SJSA1 (cell line): ENCODE results near the gene TBL2. TPM values are rescaled to one million over a fixed set of nuclear protein-coding genes. Genes with fewer than 3 reads are reported as not detected.
A peak's percentile ranks its signal among the peaks of the same experiment; 100 is the strongest.

ENCODE experiments used
- DNase-seq, 2 experiments: peaks; one replicate each; pipeline ENCODE4 v3.0.0-alpha.2; 2015 to 2020; ENCODE audit warnings: low spot score in 2 of 2, low read depth in 1 of 2
- H3K27ac ChIP-seq: fragments of 250-450 bp; sonication (Bioruptor Pico); 2 replicates; pipeline ENCODE4 v1.5.1; 2020; ENCODE audit warnings: mild to moderate bottlenecking, moderate library complexity
- H3K27me3 ChIP-seq: fragments of 250-450 bp; sonication (Bioruptor Pico); replicated peaks from 2 replicates; pipeline ENCODE4 v1.5.1; 2020; ENCODE audit warnings: mild to moderate bottlenecking, moderate library complexity
- H3K36me3 ChIP-seq: fragments of 250-450 bp; sonication (Bioruptor Pico); 2 replicates; pipeline ENCODE4 v1.5.1; 2020; ENCODE audit warnings: mild to moderate bottlenecking
- H3K4me1 ChIP-seq: fragments of 250-450 bp; sonication (Bioruptor Pico); replicated peaks from 2 replicates; pipeline ENCODE4 v1.6.1; 2021; ENCODE audit warnings: mild to moderate bottlenecking
- H3K4me3 ChIP-seq: fragments of 250-450 bp; sonication (Bioruptor Pico); 2 replicates; pipeline ENCODE4 v1.5.1; 2020; ENCODE audit warnings: mild to moderate bottlenecking
- H3K9me3 ChIP-seq: fragments of 250-450 bp; sonication (Bioruptor Pico); replicated peaks from 2 replicates; pipeline ENCODE4 v1.5.1; 2020; ENCODE audit warnings: mild to moderate bottlenecking
- total RNA-seq: library from RNA; depleted of rRNA; stranded (reverse); fragments of >200 nt; shearing (Covaris generic); gene quantifications from 2 replicates; pipeline ENCODE4 v1.2.3, GENCODE V29; 2014; rRNA removed

TBL2 gene
- total RNA-seq, 1 experiment from 2014 or later = 67.2 TPM

DNA sequence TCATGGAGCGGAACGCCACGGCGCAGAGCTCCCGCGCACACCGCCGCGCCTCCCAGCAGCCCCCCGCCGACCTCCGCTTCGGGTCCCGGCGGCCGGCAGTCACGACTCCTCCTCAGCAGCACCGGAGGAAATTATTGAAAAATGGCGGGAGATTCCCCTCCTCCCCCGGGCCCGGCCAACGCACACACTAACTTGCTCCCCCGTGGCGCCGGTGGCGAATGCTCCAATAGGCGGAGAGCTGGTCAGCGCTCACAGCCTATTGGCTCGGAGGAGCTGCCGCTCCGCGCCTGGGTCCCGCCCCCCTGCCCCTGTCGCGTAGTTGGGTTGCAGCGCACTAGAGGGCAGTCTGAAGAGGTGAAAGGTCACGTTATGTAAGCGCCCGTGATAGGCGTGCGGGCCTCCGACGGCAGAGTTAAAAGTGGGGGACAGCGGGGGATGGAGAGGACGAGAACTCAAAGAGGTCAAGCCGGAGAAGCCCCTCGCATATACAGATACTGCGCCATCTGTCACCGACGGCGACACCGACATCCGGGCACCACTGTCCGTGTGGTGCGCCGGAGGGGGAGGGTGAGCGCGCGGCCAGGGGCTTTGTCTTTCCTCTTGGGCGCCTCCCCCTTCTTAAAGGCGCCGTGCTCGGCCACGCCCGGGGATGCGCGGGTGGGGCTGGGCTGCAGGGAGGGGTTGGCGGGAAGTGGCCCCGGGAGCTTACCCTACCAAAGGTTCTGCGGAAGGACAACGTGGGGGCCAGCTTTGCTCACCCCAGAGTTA lies 56.1 kb downstream of the TBL2 start, which contains the start of gene BAZ1B:
BAZ1B (minus strand) TSS at position 189 of the 768 bp plus-strand sequence. CDS start 360 bp downstream, outside the sequence.
- H3K27me3 ChIP-seq = no peaks in the 10 kb centered on the region
- peaks cover 44% of the 10 kb centered on the region for H3K36me3 ChIP-seq
- no peaks in the 10 kb centered on the region; the same call in 1 of the 2 replicates for H3K9me3 ChIP-seq
- DNase-seq = peak; percentile 98 to 100
- H3K27ac ChIP-seq = peak within 1 kb of the TSS; percentile 95
- peak within 1 kb of the TSS; percentile 76 for H3K4me3 ChIP-seq
- H3K4me1 ChIP-seq = peaks cover 28% of the 10 kb centered on the region

DNA sequence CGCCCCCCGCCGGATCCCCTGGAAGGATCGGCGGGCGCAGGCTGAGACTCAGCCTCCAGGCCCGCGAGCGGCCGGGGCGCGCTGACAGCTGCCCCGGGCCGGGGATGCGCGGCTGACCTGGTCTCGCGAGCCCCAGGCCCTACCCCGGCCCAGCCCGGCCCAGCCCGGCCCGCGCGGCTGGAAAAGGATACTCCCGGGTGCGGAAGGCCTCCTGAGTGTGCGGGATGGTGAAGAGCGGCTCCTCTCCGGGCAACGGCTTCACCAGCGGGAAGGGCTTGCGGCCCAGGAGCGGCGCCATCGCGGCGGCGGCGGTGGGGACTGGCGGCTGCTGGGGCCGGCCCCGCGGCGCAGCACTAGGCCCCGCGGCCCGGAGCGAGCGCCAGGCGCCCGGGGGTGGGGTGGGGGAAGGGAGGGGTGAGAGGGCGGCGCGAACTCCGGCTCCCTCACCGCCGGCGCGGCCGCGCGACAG lies 56.7 kb downstream of the TBL2 start:
- peak overlapping the region; percentile 95 for H3K27ac ChIP-seq
- peaks cover 50% of the 10 kb centered on the region for H3K36me3 ChIP-seq
- no peaks in the 10 kb centered on the region; the same call in 1 of the 2 replicates for H3K9me3 ChIP-seq
- no peaks in the 10 kb centered on the region for H3K27me3 ChIP-seq
- peaks cover 28% of the 10 kb centered on the region for H3K4me1 ChIP-seq
- H3K4me3 ChIP-seq = peak overlapping the region; percentile 76
- peak in 1 of 2 experiments; percentile 71 for DNase-seq

DNA sequence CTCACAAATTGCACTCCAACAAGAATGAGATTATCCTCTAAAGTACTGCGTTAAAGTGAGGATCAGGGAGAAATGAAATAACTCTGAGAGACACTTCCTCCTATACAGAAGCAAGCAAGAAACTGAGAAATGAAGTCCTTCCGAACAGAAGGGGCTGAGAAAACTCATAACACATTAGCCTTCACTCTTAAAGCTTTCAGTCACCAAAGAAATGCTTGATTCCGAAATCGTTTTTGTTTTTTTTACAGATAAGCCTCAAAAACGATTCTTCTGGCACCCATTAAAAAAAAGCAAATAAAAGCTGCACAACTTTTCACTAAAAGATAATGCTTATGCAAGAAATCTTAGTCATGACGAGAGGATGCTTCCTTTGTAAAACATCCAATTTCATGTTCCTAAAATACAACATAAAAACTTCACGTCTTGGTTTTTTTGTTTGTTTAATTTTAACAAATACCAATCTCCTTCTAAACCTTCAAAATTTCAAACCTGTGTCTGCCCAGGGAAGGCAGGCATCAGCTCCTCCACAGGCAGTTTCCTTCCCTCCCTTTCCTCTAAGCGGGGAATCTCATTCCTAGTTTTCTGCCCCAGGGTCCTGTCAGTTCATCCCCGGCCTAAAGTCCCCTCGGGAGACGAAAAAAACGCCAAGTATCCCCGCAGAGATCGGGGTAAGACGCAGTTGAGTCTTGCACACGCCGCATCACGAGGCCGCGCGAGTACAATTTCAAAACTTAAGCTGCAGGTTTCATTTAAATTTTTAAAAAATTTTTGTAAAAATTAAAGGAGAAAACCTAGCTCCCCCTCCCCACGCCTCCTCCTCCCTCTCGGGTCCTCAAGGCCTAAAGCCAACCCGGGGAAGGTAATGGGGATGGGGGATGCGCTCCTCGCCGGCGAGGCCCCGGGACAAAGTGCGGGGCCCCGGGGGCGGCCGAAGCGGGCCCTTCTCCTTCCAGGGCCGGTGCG lies 57.4 kb downstream of the TBL2 start:
- Histone ChIP-seq H3K27me3 (no peaks in the 10 kb centered on the region), H3K36me3 (peaks cover 57% of the 10 kb centered on the region), H3K4me1 (peaks cover 28% of the 10 kb centered on the region), H3K4me3 (peak overlapping the region; percentile 76), H3K9me3 (no peaks in the 10 kb centered on the region; the same call in 1 of the 2 replicates), H3K27ac (peak overlapping the region; percentile 95)
- DNase-seq = no peak

DNA sequence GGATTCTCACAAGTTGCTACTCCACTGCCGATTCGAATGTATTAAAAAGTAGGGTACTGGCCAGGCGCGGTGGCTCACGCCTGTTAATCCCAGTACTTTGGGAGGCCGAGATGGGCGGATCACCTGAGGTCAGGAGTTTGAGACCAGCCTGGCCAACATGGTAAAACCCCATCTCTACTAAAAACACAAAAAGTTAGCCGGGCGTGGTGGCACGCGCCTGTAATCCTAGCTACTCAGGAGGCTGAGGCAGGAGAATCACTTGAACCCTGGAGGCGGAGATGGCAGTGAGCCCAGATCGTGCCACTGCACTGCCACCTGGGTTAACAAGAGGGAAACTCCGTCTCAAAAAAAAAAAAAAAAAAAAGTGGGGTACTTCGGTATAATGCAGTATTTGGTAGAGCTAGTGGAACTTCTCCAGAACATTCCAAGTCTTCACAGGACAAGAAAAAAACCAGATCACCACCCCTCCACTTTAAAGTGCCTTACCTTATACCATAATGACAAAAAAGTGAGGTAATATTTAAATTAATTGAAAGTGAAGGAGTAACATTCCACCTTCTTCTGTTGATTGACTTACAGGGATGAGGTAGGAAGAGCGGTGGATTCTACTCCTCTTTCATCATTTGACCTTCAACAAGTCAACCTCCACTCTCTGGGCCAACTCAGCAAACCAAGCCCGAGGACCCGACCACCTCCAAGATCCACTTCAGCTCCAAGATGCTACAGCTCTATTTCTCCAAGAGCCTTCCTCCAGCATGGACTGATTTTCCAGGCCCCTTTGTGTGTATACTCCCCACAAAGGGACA lies 58.3 kb downstream of the TBL2 start:
- DNase-seq = peak in 1 of 2 experiments; percentile 22
- H3K27ac ChIP-seq = no peak overlapping the region

DNA sequence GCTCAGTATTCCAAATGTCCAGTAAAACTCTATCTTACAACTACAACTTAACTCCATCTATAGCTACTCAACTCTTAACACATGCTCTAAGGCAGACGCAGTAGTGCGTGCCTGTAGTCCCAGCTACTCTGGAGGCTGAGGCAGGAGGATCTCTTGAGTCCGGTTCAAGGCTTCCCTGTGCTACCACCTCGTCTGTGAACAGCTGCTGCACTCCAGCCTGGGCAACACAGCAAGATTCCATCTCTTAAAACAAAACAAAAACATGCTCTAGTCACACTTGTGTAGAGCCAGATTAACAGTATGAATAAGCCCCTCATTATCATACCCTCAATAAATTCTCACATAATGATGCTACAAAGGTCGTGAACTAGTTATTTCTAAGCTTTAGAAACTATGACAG lies 59.9 kb downstream of the TBL2 start:
- no peaks in the 10 kb centered on the region for H3K27me3 ChIP-seq
- H3K9me3 ChIP-seq = no peaks in the 10 kb centered on the region; the same call in 1 of the 2 replicates
- no peak for DNase-seq
- peaks cover 81% of the 10 kb centered on the region for H3K36me3 ChIP-seq
- peaks cover 28% of the 10 kb centered on the region for H3K4me1 ChIP-seq
- H3K4me3 ChIP-seq = no peak overlapping the region
- no peak overlapping the region for H3K27ac ChIP-seq

More for the DNA sequence above, 58.3 kb downstream of the TBL2 start:
- Histone ChIP-seq H3K27me3 (no peaks in the 10 kb centered on the region), H3K9me3 (no peaks in the 10 kb centered on the region; the same call in 1 of the 2 replicates), H3K4me1 (peaks cover 28% of the 10 kb centered on the region), H3K4me3 (peak overlapping the region; percentile 76), H3K36me3 (peaks cover 65% of the 10 kb centered on the region)

Other genes with a start within 250 kb of the TBL2 start
- 3.5 and 10.5 TPM in 2 replicates for gene FZD9, start 144.8 kb downstream of the TBL2 start, total RNA-seq
- gene BAZ1B, start 56.3 kb downstream of the TBL2 start, total RNA-seq = 78.9 and 86.5 TPM in 2 replicates
- gene BCL7B, start 20.9 kb downstream of the TBL2 start, total RNA-seq = 20.5 and 75.2 TPM in 2 replicates
- not detected in 2 replicates for gene MLXIPL, start 45.9 kb upstream of the TBL2 start, total RNA-seq
- gene VPS37D, start 89.3 kb upstream of the TBL2 start, total RNA-seq = 1.0 and 1.8 TPM in 2 replicates
- gene DNAJC30, start 104.9 kb upstream of the TBL2 start, total RNA-seq = 1.3 TPM in 2 replicates
- 42.2 and 45.5 TPM in 2 replicates for gene BUD23, start 105.0 kb upstream of the TBL2 start, total RNA-seq
- gene STX1A, start 141.1 kb upstream of the TBL2 start, total RNA-seq = 8.8 and 10.1 TPM in 2 replicates
- gene ABHD11, start 160.2 kb upstream of the TBL2 start, total RNA-seq = 23.6 and 25.8 TPM in 2 replicates
- gene CLDN3, start 191.7 kb upstream of the TBL2 start, total RNA-seq = not detected in 2 replicates